ENCODE results near the gene AFF3.

The AFF3 gene

DNA sequence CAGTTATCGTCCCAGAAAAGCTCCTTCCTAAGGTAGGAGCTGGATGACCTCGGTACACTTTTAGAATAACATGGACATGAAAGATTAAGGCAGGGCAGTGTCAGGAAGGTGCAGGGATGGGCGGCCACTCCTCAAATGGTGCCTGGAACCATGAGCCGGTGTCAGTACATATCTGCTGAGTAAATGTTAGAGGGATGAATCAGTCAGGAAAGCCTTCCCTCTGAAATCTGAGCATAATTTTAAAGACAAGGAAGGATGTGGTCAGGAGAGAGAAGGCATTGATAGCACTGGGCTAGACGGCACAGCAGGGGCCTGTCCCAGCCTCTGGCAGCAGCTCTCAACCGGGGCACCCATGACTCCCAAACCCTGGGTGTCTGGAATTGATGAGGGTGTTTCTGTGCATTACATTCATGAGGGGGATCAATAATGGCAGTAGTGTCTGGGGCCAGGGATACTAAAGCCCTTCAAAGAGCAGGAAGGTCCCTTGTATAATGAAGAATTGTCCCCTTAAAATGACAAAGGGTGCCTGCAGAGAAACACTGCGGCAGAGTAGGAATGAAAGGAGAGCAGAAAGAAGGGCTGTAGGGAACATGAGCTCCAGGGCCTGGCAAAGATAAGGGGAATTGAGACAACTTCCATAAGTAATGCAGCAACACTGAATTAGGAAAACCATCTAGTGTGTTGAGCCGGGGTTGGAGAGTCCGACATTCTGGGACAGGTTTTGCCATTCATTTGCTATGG lies 490.3 kb downstream of the AFF3 start:
- ChIA-PET CTCF (no interaction called here), POLR2A (no interaction called here)
- TF ChIP-seq, protein P1, sequence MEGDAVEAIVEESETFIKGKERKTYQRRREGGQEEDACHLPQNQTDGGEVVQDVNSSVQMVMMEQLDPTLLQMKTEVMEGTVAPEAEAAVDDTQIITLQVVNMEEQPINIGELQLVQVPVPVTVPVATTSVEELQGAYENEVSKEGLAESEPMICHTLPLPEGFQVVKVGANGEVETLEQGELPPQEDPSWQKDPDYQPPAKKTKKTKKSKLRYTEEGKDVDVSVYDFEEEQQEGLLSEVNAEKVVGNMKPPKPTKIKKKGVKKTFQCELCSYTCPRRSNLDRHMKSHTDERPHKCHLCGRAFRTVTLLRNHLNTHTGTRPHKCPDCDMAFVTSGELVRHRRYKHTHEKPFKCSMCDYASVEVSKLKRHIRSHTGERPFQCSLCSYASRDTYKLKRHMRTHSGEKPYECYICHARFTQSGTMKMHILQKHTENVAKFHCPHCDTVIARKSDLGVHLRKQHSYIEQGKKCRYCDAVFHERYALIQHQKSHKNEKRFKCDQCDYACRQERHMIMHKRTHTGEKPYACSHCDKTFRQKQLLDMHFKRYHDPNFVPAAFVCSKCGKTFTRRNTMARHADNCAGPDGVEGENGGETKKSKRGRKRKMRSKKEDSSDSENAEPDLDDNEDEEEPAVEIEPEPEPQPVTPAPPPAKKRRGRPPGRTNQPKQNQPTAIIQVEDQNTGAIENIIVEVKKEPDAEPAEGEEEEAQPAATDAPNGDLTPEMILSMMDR (IDR thresholded peaks at IDR 0.05; ENCODE audit: control extremely low read depth, extremely low read depth, low read depth, missing control alignments) = no peak
- DNase-seq (ENCODE audit: extremely low spot score) = no peak

DNA sequence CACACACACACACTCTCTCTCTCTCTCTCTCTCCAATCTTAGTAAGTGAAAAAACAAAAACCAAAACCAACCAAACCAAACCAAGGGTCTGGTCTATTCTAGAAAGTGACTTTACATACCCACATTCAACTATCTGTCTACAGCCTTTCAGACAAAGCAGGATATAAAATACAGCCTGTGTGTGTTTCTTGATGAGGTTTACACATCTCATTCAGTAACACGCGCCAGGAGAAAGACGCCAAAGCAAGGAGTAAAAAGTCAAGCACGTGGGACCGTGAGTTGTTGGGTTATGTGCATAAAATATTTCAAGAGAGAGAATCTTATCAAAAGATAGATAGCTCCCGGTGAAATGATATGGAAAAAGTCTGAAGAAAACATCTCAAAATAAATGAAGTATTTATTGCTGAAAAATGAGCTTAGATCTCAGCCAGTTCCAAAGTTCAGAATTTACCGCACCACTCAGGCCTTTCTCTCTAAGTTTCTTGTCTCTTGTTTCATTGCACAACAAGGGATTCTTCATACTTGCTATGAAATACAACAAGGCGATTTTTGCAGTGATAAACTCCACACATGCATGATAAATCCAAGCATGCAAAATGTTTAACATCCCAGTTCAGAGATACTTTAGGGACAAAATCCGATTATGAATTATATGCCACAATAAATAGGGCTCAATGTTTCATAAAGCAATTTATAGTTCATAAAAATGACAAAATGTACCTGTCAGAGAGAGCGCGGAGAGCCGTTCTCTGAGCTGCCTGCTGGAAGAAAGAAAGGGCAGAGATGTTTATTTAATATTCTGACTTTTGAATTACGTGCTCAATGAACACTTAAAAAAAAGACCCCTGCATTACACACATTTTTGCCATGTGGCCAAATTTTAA lies 493.2 kb downstream of the AFF3 start:
- TF ChIP-seq, protein P1 (IDR thresholded peaks at IDR 0.05; ENCODE audit: control extremely low read depth, extremely low read depth, low read depth, missing control alignments) = no peak
- no peak for DNase-seq (ENCODE audit: extremely low spot score)
- ChIA-PET POLR2A (no interaction called here), CTCF (interaction anchor here (0.7 kb wide), 1 partner anchor 15 kb away, joined by 3 read pairs; no protein-coding TSS in a partner anchor)

DNA sequence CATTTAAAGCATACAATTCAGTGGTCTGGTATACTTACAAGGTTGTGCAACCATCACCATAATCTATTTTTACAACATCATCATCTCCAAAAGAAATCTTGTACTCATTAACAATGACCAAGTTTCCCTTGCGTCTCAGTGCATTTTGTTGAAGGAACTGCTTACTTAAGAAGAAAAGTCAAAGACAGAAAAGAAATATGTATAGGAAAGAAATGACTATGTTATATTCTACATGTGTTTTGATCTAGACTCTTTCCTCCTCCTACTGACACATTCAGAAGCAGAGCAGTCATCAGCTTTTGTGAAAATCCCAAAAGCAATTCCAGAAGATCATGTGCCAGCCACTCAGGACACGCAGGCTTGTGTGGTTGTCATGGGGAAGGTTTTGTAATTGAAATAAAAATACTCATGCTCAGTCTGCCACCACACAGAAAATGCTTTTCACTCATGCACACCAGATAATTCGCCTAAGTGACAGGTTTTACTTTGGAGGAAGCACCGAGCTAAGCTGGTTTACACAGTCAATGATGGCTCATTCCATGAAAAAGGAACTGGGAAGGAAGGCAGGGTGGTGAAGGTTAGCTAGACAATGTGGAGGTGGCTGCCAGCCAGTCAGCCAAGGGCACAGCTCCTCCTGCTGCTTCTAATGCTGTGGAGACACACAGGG lies 494.1 kb downstream of the AFF3 start:
- ChIA-PET POLR2A (no interaction called here), CTCF (interaction anchor here (0.7 kb wide), 1 partner anchor 15 kb away, joined by 3 read pairs; no protein-coding TSS in a partner anchor)
- TF ChIP-seq, protein P1 (IDR thresholded peaks at IDR 0.05; ENCODE audit: control extremely low read depth, extremely low read depth, low read depth, missing control alignments) = no peak
- DNase-seq (ENCODE audit: extremely low spot score) = no peak

DNA sequence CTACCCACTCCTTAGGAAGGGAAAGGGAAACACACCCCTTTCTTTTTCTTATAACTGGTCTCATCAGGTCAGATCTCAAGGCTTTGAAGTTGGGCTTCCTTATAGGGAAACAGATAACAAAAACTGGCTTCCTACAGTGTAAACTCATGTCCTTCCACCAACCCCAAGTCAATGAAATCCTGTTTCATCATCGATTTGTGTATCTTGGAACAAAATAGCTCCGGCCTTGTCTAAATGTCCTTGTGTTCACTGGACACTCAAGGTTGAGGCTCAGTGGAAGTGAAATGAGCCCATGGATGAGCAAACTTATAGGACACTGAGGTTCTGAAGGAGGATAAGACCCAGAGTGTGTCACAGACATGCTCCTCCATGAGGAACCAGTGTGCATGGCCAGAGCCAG lies 496.4 kb downstream of the AFF3 start:
- CTCF ChIA-PET = no interaction called here
- no peak for DNase-seq (ENCODE audit: extremely low spot score)
- TF ChIP-seq, protein P1 (IDR thresholded peaks at IDR 0.05; ENCODE audit: control extremely low read depth, extremely low read depth, low read depth, missing control alignments) = no peak

DNA sequence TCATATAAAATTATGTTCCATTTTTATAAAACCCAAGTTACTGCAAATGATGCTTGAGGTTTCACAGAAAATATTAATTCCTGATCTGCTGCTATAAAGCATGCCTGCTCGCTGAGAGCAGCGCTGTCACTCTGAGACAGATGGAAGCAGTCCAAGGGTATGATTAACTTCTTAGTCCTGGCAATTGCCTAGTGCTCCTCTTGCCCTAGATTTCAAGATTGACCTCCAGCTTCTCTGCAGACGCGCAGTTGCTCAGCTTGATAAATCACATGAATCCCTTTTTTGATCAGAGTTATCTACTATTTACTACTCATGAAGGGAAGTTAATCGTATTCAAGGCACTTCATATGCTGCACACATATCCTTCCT lies 498.0 kb downstream of the AFF3 start:
- DNase-seq (ENCODE audit: extremely low spot score) = no peak
- POLR2A ChIA-PET = no interaction called here

More for the DNA sequence above, 496.4 kb downstream of the AFF3 start:
- POLR2A ChIA-PET = no interaction called here

More for the DNA sequence above, 498.0 kb downstream of the AFF3 start:
- TF ChIP-seq, protein P1 (IDR thresholded peaks at IDR 0.05; ENCODE audit: control extremely low read depth, extremely low read depth, low read depth, missing control alignments) = no peak
- CTCF ChIA-PET = no interaction called here
